ENCODE data around the gene LARP1.

The LARP1 gene

GRCh38 chr5:154755361-154756008 lies at the start of gene LARP1:
Gene LARP1, plus strand, starts transcription at chr5:154755377. Its CDS starts 381 bp downstream, at chr5:154755758.
- DNase-seq (ENCODE audit: low spot score) = peak; percentile 65
- TF ChIP-seq CTCF (IDR thresholded peaks at IDR 0.05; ENCODE audit: extremely low read depth, missing control alignments) = no peak

GRCh38 chr5:154706416-154706815 lies 48.8 kb upstream of the LARP1 start:
- TF ChIP-seq CTCF (IDR thresholded peaks at IDR 0.05; ENCODE audit: extremely low read depth, missing control alignments) = no peak
- DNase-seq (ENCODE audit: low spot score) = no peak

GRCh38 chr5:154707641-154708040 lies 47.5 kb upstream of the LARP1 start:
- TF ChIP-seq CTCF (IDR thresholded peaks at IDR 0.05; ENCODE audit: extremely low read depth, missing control alignments) = no peak
- DNase-seq (ENCODE audit: low spot score) = no peak

GRCh38 chr5:154708207-154708606 lies 47.0 kb upstream of the LARP1 start:
- no peak for TF ChIP-seq CTCF (IDR thresholded peaks at IDR 0.05; ENCODE audit: extremely low read depth, missing control alignments)
- no peak for DNase-seq (ENCODE audit: low spot score)

- DNase-seq (ENCODE audit: low spot score) = no peak
- no peak for TF ChIP-seq CTCF (IDR thresholded peaks at IDR 0.05; ENCODE audit: extremely low read depth, missing control alignments)
These were observed 46.3 kb upstream of the LARP1 start for GRCh38 chr5:154708846-154709245.

- no peak for DNase-seq (ENCODE audit: low spot score)
- no peak for TF ChIP-seq CTCF (IDR thresholded peaks at IDR 0.05; ENCODE audit: extremely low read depth, missing control alignments)
These were observed 45.5 kb upstream of the LARP1 start for GRCh38 chr5:154709368-154710305.

Measured in GM20000 (cell line).